ENCODE measurements around the gene KCNC2. TPM values are rescaled to one million over a fixed set of nuclear protein-coding genes. Genes with fewer than 3 reads are reported as not detected.

KCNC2 gene
- total RNA-seq, 1 donor from 2014 or later: not detected

- DNase-seq (ENCODE audit: extremely low read depth, low read depth, low spot score): no peak
Observed at GRCh38 chr12:75162845-75163244, 46.8 kb downstream of the KCNC2 start.

GRCh38 chr12:75161488-75161887, 48.2 kb downstream of the KCNC2 start:
- no peak for DNase-seq (ENCODE audit: extremely low read depth, low read depth, low spot score)

- no peak for DNase-seq (ENCODE audit: extremely low read depth, low read depth, low spot score)
Observed at GRCh38 chr12:75157385-75157784, 52.3 kb downstream of the KCNC2 start.

GRCh38 chr12:75155962-75156361, 53.7 kb downstream of the KCNC2 start:
- DNase-seq (ENCODE audit: extremely low read depth, low read depth, low spot score): no peak

- no peak for DNase-seq (ENCODE audit: extremely low read depth, low read depth, low spot score)
Observed at GRCh38 chr12:75154388-75154787, 55.3 kb downstream of the KCNC2 start.

- no peak for DNase-seq (ENCODE audit: extremely low read depth, low read depth, low spot score)
Observed at GRCh38 chr12:75139196-75139595, 70.4 kb downstream of the KCNC2 start.

- no peak for DNase-seq (ENCODE audit: extremely low read depth, low read depth, low spot score)
Observed at GRCh38 chr12:75137896-75138295, 71.7 kb downstream of the KCNC2 start.

GRCh38 chr12:75135026-75135425, 74.6 kb downstream of the KCNC2 start:
- no peak for DNase-seq (ENCODE audit: extremely low read depth, low read depth, low spot score)

- DNase-seq (ENCODE audit: extremely low read depth, low read depth, low spot score): no peak
Observed at GRCh38 chr12:75130811-75131210, 78.8 kb downstream of the KCNC2 start.

GRCh38 chr12:75129275-75129674, 80.4 kb downstream of the KCNC2 start:
- no peak for DNase-seq (ENCODE audit: extremely low read depth, low read depth, low spot score)

- DNase-seq (ENCODE audit: extremely low read depth, low read depth, low spot score): no peak
Observed at GRCh38 chr12:75121036-75121705, 88.5 kb downstream of the KCNC2 start.

GRCh38 chr12:75120311-75120711, 89.3 kb downstream of the KCNC2 start:
- DNase-seq (ENCODE audit: extremely low read depth, low read depth, low spot score): no peak

- DNase-seq (ENCODE audit: extremely low read depth, low read depth, low spot score): no peak
Observed at GRCh38 chr12:75116646-75117198, 92.9 kb downstream of the KCNC2 start.

- no peak for DNase-seq (ENCODE audit: extremely low read depth, low read depth, low spot score)
Observed at GRCh38 chr12:75115748-75116147, 93.9 kb downstream of the KCNC2 start.

- no peak for DNase-seq (ENCODE audit: extremely low read depth, low read depth, low spot score)
Observed at GRCh38 chr12:75103822-75104221, 105.8 kb downstream of the KCNC2 start.

- DNase-seq (ENCODE audit: extremely low read depth, low read depth, low spot score): no peak
Observed at GRCh38 chr12:75101781-75102180, 107.9 kb downstream of the KCNC2 start.

GRCh38 chr12:75099210-75099609, 110.4 kb downstream of the KCNC2 start:
- no peak for DNase-seq (ENCODE audit: extremely low read depth, low read depth, low spot score)

GRCh38 chr12:75097003-75097402, 112.6 kb downstream of the KCNC2 start:
- no peak for DNase-seq (ENCODE audit: extremely low read depth, low read depth, low spot score)

GRCh38 chr12:75087654-75088053, 122.0 kb downstream of the KCNC2 start:
- no peak for DNase-seq (ENCODE audit: extremely low read depth, low read depth, low spot score)

GRCh38 chr12:75086091-75087038, 123.3 kb downstream of the KCNC2 start:
- no peak for DNase-seq (ENCODE audit: extremely low read depth, low read depth, low spot score)

GRCh38 chr12:75081305-75081704, 128.3 kb downstream of the KCNC2 start:
- DNase-seq (ENCODE audit: extremely low read depth, low read depth, low spot score): no peak

- no peak for DNase-seq (ENCODE audit: extremely low read depth, low read depth, low spot score)
Observed at GRCh38 chr12:75080582-75080981, 129.1 kb downstream of the KCNC2 start.

Measured in glomerular endothelial cell (primary cell).